Neural cell (in vitro differentiated cells): ENCODE measurements around the gene MAP3K20. TPM values are rescaled to one million over a fixed set of nuclear protein-coding genes. Genes with fewer than 3 reads are reported as not detected.
"Not testable (repeated sequence)": the region's sequence is repeated elsewhere in the genome, so short reads cannot be mapped to it uniquely, and the experiment has no call there.

ENCODE experiments used
- H2AFZ ChIP-seq: fragments of 200-600, 300-800 bp; sonication (generic), shearing (Covaris generic); 2 replicates; pipeline ENCODE4 v1.6.0; 2014; ENCODE audit warnings: low read depth, mild to moderate bottlenecking, antibody characterized with exemption, low read length, moderate library complexity
- H3F3A ChIP-seq: fragments of 200-600 bp; shearing (Covaris generic); 2 replicates; pipeline ENCODE4 v1.6.1; 2016; ENCODE audit warnings: mild to moderate bottlenecking, moderate library complexity, mixed read lengths, antibody characterized with exemption, low read length; ENCODE audit not compliant: insufficient read depth, poor library complexity, severe bottlenecking
- H3K27ac ChIP-seq: fragments of 200-600, 300-800 bp; sonication (generic), shearing (Covaris generic); 2 replicates; pipeline ENCODE4 v1.5.1; 2014; ENCODE audit warnings: mild to moderate bottlenecking, low read length, moderate library complexity
- H3K27me3 ChIP-seq: fragments of 300-800, 200-600 bp; sonication (generic), shearing (Covaris generic); 2 replicates; pipeline ENCODE4 v1.6.0; 2014; ENCODE audit warnings: mild to moderate bottlenecking, low read depth, low read length, moderate library complexity; ENCODE audit not compliant: insufficient read depth
- H3K36me3 ChIP-seq: fragments of 300-800, 200-600 bp; sonication (generic), shearing (Covaris generic); 2 replicates; pipeline ENCODE4 v1.5.1; 2014; ENCODE audit warnings: mild to moderate bottlenecking, antibody characterized with exemption, low read length, moderate library complexity; ENCODE audit not compliant: insufficient read depth
- H3K4me2 ChIP-seq: fragments of 300-800, 200-600 bp; sonication (generic), shearing (Covaris generic); 2 replicates; pipeline ENCODE4 v1.6.0; 2014; ENCODE audit warnings: mild to moderate bottlenecking, low read length
- H3K4me3 ChIP-seq: fragments of 300-800, 200-600 bp; sonication (generic), shearing (Covaris generic); 2 replicates; pipeline ENCODE4 v1.5.1; 2014; ENCODE audit warnings: mild to moderate bottlenecking, low read length, moderate library complexity
- H3K79me2 ChIP-seq: fragments of 200-600 bp; shearing (Covaris generic); replicated peaks from 2 replicates; pipeline ENCODE4 v1.6.0; 2014; ENCODE audit warnings: mild to moderate bottlenecking, low read length, moderate library complexity; ENCODE audit not compliant: insufficient read depth
- H3K9ac ChIP-seq: fragments of 300-800, 200-600 bp; sonication (generic), shearing (Covaris generic); 2 replicates; pipeline ENCODE4 v1.6.1; 2016; ENCODE audit warnings: mild to moderate bottlenecking, low read length, mixed read lengths
- H3K9me2 ChIP-seq: fragments of 200-600 bp; shearing (Covaris generic); 2 replicates; pipeline ENCODE4 v1.6.1; 2016; ENCODE audit warnings: mild to moderate bottlenecking, low read length, mixed read lengths; ENCODE audit not compliant: insufficient read depth
- H3K9me3 ChIP-seq: fragments of 200-600, 300-800 bp; sonication (generic), shearing (Covaris generic); 2 replicates; pipeline ENCODE4 v1.6.1; 2016; ENCODE audit warnings: mild to moderate bottlenecking, mixed run types, low read length, moderate library complexity, mixed read lengths
- H4K20me1 ChIP-seq: fragments of 200-600 bp; shearing (Covaris generic); 2 replicates; pipeline ENCODE4 v1.6.1; 2016; ENCODE audit warnings: mild to moderate bottlenecking, mixed run types; ENCODE audit not compliant: insufficient read depth
- EP300 ChIP-seq: fragments of 450-650 bp; conservative IDR thresholded peaks from 2 replicates; pipeline ENCODE4 v1.6.1; 2014; ENCODE audit warnings: antibody characterized with exemption, mild to moderate bottlenecking, moderate library complexity; ENCODE audit not compliant: poor library complexity, severe bottlenecking
- EZH2 ChIP-seq: fragments of 200-600, 300-800 bp; shearing (Covaris generic), sonication (generic); IDR thresholded peaks from 2 replicates; pipeline ENCODE4 v1.6.1; 2014; ENCODE audit warnings: antibody characterized with exemption, low read length, borderline replicate concordance, mild to moderate bottlenecking; ENCODE audit not compliant: insufficient read depth, poor library complexity, severe bottlenecking
- MXI1 ChIP-seq: fragments of 450-650 bp; conservative IDR thresholded peaks from 2 replicates; pipeline ENCODE4 v1.6.1; 2014; ENCODE audit warnings: antibody characterized with exemption, mild to moderate bottlenecking; ENCODE audit not compliant: poor library complexity, severe bottlenecking
- POLR2AphosphoS5 ChIP-seq: IDR thresholded peaks from 2 replicates; pipeline ENCODE4 v1.6.1; 2012
- RAD21 ChIP-seq: fragments of 450-650 bp; conservative IDR thresholded peaks from 2 replicates; pipeline ENCODE4 v1.6.1; 2014; ENCODE audit warnings: antibody characterized with exemption, mild to moderate bottlenecking, moderate library complexity
- SMC3 ChIP-seq: fragments of 450-650 bp; conservative IDR thresholded peaks from 2 replicates; pipeline ENCODE4 v1.6.1; 2014; ENCODE audit warnings: antibody characterized with exemption, mild to moderate bottlenecking, moderate library complexity; ENCODE audit not compliant: poor library complexity
- TAF1 ChIP-seq: IDR thresholded peaks from 2 replicates; pipeline ENCODE4 v1.6.1; 2012; ENCODE audit warnings: low read depth
- polyA plus RNA-seq: library from polyadenylated mRNA; depleted of rRNA; stranded (reverse); fragments of >200 nt; gene quantifications from 2 replicates; pipeline ENCODE4 v1.2.3, GENCODE V29; 2014
- TF ChIP-seq, protein P1 (sequence below): fragments of 450-650 bp; IDR thresholded peaks from 2 replicates; pipeline ENCODE4 v1.5.1; 2014; ENCODE audit warnings: antibody characterized with exemption, mild to moderate bottlenecking, moderate library complexity; ENCODE audit not compliant: poor library complexity, severe bottlenecking
- TF ChIP-seq, protein P2 (sequence below): IDR thresholded peaks from 2 replicates; pipeline ENCODE4 v1.6.1; 2012; ENCODE audit warnings: borderline replicate concordance

MAP3K20 gene
- polyA plus RNA-seq, 1 donor from 2014 or later: 0.48 TPM

DNA sequence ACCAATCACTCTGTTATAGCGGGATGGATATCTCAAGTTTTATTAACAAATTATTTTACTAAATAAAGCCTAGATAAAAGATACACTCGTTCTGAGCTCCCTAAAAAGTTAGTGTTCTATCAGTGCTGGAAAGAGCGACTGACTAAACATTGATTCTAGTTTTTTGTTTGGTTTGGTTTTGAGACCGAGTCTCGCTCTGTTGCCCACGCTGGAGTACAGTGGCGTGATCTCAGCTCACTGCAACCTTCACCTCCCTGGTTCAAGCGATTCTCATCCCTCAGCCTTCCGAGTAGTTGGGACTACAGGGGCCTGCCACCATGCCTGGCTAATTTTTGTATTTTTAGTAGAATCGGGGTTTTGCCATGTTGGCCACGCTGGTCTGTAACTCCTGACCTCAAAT, 205.2 kb downstream of the MAP3K20 start:
- Histone ChIP-seq H3K9ac (no peak overlapping the region), H4K20me1 (no peaks in the 10 kb centered on the region), H3F3A (no peaks in the 10 kb centered on the region), H3K9me2 (no peaks in the 10 kb centered on the region), H3K27me3 (no peaks in the 10 kb centered on the region), H3K36me3 (no peaks in the 10 kb centered on the region), H2AFZ (no peak overlapping the region), H3K9me3 (no peaks in the 10 kb centered on the region), H3K79me2 (no peaks in the 10 kb centered on the region), H3K4me3 (no peak overlapping the region), H3K4me2 (no peak overlapping the region), H3K27ac (no peak overlapping the region)
- TF ChIP-seq EZH2 (no peak), POLR2AphosphoS5 (no peak), MXI1 (no peak), EP300 (no peak)
- TF ChIP-seq, protein P1, sequence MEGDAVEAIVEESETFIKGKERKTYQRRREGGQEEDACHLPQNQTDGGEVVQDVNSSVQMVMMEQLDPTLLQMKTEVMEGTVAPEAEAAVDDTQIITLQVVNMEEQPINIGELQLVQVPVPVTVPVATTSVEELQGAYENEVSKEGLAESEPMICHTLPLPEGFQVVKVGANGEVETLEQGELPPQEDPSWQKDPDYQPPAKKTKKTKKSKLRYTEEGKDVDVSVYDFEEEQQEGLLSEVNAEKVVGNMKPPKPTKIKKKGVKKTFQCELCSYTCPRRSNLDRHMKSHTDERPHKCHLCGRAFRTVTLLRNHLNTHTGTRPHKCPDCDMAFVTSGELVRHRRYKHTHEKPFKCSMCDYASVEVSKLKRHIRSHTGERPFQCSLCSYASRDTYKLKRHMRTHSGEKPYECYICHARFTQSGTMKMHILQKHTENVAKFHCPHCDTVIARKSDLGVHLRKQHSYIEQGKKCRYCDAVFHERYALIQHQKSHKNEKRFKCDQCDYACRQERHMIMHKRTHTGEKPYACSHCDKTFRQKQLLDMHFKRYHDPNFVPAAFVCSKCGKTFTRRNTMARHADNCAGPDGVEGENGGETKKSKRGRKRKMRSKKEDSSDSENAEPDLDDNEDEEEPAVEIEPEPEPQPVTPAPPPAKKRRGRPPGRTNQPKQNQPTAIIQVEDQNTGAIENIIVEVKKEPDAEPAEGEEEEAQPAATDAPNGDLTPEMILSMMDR: no peak

DNA sequence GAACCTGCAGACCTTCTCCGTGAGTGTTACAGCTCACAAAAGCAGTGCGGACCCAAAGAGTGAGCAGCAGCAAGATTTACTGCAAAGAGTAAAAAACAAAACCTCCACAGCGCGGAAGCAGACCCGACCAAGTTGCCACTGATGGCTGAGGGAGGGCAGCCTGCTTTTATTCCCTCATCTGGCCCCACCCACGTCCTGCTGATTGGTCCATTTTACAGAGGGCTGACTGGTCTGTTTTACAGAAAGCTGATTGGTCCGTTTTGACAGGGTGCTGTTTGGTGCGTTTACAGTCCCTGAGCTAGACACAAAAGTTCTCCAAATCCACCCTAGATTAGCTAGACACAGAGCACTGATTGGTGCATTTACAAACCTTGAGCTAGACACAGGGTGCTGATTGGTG, 206.3 kb downstream of the MAP3K20 start:
- not testable (repeated sequence) for H3K79me2 ChIP-seq, H3K4me2 ChIP-seq, H3K27me3 ChIP-seq, H3K36me3 ChIP-seq, H4K20me1 ChIP-seq, H3K27ac ChIP-seq, H2AFZ ChIP-seq, H3K9me2 ChIP-seq, H3K9ac ChIP-seq, H3K9me3 ChIP-seq, H3K4me3 ChIP-seq, H3F3A ChIP-seq

DNA sequence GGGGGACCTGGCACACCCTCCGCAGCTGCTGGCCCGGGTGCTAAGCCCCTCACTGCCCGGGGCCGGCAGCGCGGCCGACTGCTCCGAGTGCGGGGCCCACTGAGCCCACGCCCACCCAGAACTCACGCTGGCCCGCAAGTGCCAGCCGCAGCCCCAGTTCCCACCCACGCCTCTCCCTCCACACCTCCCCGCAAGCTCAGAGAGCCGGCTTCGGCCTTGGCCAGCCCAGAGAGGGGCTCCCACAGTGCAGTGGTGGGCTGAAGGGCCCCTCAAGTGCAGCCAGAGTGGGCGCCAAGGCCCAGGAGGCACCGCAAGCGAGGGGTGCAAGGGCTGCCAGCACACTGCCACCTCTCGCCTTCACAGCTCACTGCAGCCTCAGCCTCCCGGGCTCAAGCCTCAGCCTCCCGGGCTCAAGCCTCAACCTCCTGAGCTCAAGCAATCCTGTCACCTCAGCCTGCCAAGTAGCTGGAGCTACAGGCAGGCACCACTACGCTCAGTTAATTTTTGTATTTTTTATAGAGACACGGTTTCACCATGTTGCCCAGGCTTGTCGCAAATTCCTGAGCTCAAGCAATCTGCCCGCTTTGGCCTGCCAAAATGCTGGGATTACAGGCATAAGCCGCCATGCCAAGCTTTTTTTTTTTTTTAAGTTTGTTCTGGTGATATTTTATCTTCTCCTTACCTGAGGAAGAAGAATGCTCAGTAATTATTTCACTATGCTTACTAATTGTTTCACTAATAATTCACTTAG, 207.3 kb downstream of the MAP3K20 start:
- no peaks in the 10 kb centered on the region for H3K9me2 ChIP-seq
- no peaks in the 10 kb centered on the region for H3K9me3 ChIP-seq
- no peaks in the 10 kb centered on the region for H3K36me3 ChIP-seq
- no peak overlapping the region for H3K9ac ChIP-seq
- no peak overlapping the region for H3K4me2 ChIP-seq
- no peaks in the 10 kb centered on the region for H3K27me3 ChIP-seq
- no peak overlapping the region for H3K4me3 ChIP-seq
- no peaks in the 10 kb centered on the region for H3K79me2 ChIP-seq
- no peaks in the 10 kb centered on the region for H4K20me1 ChIP-seq
- H3F3A ChIP-seq: no peaks in the 10 kb centered on the region
- H2AFZ ChIP-seq: no peak overlapping the region
- TF ChIP-seq RAD21 (no peak), EP300 (no peak), EZH2 (no peak), TAF1 (no peak), POLR2AphosphoS5 (no peak), MXI1 (no peak), SMC3 (no peak)
- TF ChIP-seq, protein P2, sequence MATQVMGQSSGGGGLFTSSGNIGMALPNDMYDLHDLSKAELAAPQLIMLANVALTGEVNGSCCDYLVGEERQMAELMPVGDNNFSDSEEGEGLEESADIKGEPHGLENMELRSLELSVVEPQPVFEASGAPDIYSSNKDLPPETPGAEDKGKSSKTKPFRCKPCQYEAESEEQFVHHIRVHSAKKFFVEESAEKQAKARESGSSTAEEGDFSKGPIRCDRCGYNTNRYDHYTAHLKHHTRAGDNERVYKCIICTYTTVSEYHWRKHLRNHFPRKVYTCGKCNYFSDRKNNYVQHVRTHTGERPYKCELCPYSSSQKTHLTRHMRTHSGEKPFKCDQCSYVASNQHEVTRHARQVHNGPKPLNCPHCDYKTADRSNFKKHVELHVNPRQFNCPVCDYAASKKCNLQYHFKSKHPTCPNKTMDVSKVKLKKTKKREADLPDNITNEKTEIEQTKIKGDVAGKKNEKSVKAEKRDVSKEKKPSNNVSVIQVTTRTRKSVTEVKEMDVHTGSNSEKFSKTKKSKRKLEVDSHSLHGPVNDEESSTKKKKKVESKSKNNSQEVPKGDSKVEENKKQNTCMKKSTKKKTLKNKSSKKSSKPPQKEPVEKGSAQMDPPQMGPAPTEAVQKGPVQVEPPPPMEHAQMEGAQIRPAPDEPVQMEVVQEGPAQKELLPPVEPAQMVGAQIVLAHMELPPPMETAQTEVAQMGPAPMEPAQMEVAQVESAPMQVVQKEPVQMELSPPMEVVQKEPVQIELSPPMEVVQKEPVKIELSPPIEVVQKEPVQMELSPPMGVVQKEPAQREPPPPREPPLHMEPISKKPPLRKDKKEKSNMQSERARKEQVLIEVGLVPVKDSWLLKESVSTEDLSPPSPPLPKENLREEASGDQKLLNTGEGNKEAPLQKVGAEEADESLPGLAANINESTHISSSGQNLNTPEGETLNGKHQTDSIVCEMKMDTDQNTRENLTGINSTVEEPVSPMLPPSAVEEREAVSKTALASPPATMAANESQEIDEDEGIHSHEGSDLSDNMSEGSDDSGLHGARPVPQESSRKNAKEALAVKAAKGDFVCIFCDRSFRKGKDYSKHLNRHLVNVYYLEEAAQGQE: no peak
- TF ChIP-seq, protein P1: no peak
- H3K27ac ChIP-seq: no peak overlapping the region
